HG02970 (cell line): ENCODE measurements around the gene TMEM201.
"Not testable (repeated sequence)": the region's sequence is repeated elsewhere in the genome, so short reads cannot be mapped to it uniquely, and the experiment has no call there.

Experiments used
- ATAC-seq: cut with Tn5 transposase; IDR thresholded peaks from one replicate; pipeline ENCODE4 v1.9.1; 2021; ENCODE audit warnings: mild to moderate bottlenecking, moderate library complexity, moderate number of reproducible peaks; ENCODE audit not compliant: unreplicated experiment, low FRiP score

TMEM201 gene

GRCh38 chr1:9615316-9616063 lies 26.8 kb downstream of the TMEM201 start:
- ATAC-seq, result no peak

GRCh38 chr1:9618909-9619679 lies 30.4 kb downstream of the TMEM201 start:
- ATAC-seq, result no peak

- no peak for ATAC-seq
Measured at GRCh38 chr1:9621032-9621431, 32.3 kb downstream of the TMEM201 start.

GRCh38 chr1:9624081-9624480 lies 35.4 kb downstream of the TMEM201 start:
- no peak for ATAC-seq

- not testable (repeated sequence) for ATAC-seq
Measured at GRCh38 chr1:9625030-9625429, 36.3 kb downstream of the TMEM201 start.

- no peak for ATAC-seq
Measured at GRCh38 chr1:9626201-9626608, 37.5 kb downstream of the TMEM201 start.

- no peak for ATAC-seq
Measured at GRCh38 chr1:9628541-9629444, 40.1 kb downstream of the TMEM201 start.

GRCh38 chr1:9629445-9630201 lies 40.9 kb downstream of the TMEM201 start:
- ATAC-seq, result no peak

GRCh38 chr1:9630331-9631111 lies 41.8 kb downstream of the TMEM201 start:
- ATAC-seq, result no peak

GRCh38 chr1:9631613-9632012 lies 42.9 kb downstream of the TMEM201 start:
- ATAC-seq, result no peak

- ATAC-seq, result no peak
Measured at GRCh38 chr1:9633493-9633892, 44.8 kb downstream of the TMEM201 start.

- ATAC-seq, result no peak
Measured at GRCh38 chr1:9634582-9634981, 45.9 kb downstream of the TMEM201 start.

GRCh38 chr1:9639227-9639626 lies 50.5 kb downstream of the TMEM201 start:
- no peak for ATAC-seq

- ATAC-seq, result no peak
Measured at GRCh38 chr1:9643351-9644256, 54.9 kb downstream of the TMEM201 start.

GRCh38 chr1:9646037-9646436 lies 57.3 kb downstream of the TMEM201 start:
- no peak for ATAC-seq

GRCh38 chr1:9648171-9648570 lies 59.5 kb downstream of the TMEM201 start:
- ATAC-seq, result no peak

GRCh38 chr1:9649769-9650168 lies 61.1 kb downstream of the TMEM201 start:
- ATAC-seq, result no peak

- ATAC-seq, result no peak
Measured at GRCh38 chr1:9651220-9651564, 62.5 kb downstream of the TMEM201 start.
